NOMO-1 treated with DMSO at 0.1 percent for 48 hours (cell line): ENCODE data around the gene TFB2M.
"Not testable (repeated sequence)": the region's sequence is repeated elsewhere in the genome, so short reads cannot be mapped to it uniquely, and the experiment has no call there.

Source experiments
- DNase-seq: peaks from one replicate; lab custom pipeline; 2025; ENCODE audit not compliant: unreplicated experiment; lab: John Stamatoyannopoulos, UW

Gene TFB2M, protein sequence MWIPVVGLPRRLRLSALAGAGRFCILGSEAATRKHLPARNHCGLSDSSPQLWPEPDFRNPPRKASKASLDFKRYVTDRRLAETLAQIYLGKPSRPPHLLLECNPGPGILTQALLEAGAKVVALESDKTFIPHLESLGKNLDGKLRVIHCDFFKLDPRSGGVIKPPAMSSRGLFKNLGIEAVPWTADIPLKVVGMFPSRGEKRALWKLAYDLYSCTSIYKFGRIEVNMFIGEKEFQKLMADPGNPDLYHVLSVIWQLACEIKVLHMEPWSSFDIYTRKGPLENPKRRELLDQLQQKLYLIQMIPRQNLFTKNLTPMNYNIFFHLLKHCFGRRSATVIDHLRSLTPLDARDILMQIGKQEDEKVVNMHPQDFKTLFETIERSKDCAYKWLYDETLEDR

DNA sequence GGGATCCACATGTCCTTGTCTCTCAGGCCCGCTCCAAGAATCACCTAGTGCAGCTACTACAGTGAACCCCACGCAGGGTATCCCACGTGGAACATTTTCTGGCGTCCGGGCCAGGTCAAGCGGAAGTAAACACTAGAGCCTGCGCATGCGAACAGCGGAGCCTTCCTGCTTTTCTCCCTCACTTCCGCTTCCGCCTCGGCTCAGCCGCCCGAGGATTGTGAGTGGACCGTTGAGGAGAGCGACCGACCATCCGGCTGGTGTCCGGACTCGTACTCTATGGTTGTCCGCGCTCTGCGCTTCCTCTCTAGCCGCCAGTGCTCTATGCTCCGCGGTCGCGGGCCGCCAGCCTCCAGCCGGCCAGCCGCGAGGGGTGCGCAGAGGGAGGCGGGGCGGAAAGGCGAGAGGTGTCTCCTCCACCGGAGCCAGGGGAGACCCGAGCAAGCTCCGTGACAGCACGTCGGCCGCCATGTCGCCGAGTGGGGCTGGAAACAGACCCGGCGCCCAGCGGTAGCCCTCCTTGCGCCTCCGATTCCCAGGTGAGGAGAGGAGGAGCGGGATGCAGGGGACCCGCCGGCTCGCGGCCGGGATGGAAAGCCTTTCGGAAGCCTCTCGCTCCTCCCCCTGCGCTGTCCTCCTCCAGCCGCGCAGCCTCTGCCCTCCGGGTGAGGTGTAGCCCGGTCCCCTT is at the start of gene TFB2M, which contains the start of gene CNST:
Gene TFB2M, minus strand, starts transcription at position 134 of the 685 bp plus-strand sequence. Its CDS starts 123 bp downstream, at position 11.
Gene CNST, plus strand, starts transcription at position 329 of the 685 bp plus-strand sequence. CDS start 25,107 bp downstream, outside the sequence.
- peak; percentile 99 for DNase-seq

DNA sequence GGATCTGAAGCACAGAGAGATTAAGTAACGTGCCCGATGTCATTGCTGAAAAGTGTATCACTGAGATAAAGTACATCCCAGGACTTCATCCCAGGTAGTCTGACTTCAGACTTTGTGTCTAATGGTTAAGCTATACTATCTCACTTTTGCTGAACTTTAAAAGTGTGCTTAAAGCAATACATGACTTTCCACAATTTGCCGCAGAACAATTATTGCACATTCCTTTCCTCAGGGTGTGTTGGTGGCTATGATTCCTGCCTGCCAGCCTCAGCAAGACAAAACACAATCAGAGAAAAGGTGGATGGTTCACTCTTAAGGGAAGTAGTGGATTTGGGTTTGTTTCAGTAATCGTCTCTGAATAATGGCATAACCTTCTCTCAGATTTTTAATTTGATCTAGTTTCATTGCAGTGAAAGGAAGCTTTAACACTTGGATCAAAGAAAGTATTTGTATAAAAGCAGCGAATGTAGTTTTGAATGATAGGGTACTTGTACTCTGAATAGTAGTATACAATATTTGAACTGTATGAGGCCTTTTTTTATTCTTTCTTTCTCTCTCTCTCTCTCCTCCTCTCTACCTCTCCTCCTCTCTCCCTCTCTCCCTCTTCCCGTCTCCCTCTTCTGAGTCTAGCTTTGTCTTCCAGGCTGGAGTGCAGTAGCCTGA is 47.2 kb upstream of the TFB2M start:
- no peak for DNase-seq

DNA sequence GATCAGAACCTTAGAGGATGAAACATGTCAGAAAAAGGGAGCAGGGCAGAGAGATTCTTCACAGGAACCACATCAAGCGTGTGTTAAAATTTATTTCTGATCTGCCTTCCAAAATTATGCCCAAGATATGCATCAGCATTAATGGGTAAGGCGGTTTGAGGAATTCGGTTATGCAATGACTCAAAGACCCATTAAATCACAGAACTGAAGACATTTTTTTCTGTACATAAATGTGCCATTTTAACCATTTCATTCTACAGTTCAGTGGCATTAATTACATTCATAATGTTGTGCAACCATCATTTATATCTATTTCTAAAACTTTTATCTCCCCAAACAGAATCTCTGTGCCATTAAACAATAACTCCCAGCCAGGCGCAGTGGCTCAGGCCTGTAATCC is 43.6 kb upstream of the TFB2M start:
- DNase-seq = no peak

DNA sequence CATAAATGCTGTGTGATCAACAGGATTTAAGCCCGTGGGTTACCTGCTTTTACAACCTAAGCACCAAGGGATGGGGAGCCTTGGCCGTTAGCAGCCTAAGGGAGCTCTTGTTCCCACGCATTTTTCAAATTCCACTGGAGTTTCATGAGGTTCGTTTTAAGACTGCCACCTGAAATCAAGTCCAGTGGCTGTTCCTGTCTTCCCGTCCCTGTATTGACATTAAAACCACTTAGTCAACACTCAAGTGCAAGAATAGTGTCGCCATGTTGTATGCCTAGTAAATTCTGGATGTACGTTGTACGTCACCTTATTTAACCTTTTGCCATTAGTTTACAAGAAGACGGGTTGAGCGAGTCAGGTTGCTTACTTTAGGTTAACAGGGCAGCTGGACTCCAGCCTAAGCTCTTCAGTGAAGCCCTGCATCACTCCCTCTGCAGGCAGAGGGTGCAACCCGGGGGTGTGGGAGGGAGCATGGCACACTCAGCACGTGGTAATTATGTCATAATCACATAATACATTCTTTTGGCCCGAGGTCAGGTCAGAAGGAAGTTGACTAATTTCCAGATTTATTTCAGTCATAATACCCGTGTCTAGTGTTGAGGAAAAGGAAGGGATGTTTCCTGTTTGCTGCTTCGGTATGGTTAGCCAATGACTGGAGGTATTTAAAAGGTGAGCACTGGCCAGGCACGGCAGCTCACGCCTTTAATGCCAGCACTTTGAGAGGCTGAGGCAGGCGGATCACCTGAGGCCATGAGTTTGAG is 42.7 kb upstream of the TFB2M start:
- DNase-seq = peak; percentile 97

DNA sequence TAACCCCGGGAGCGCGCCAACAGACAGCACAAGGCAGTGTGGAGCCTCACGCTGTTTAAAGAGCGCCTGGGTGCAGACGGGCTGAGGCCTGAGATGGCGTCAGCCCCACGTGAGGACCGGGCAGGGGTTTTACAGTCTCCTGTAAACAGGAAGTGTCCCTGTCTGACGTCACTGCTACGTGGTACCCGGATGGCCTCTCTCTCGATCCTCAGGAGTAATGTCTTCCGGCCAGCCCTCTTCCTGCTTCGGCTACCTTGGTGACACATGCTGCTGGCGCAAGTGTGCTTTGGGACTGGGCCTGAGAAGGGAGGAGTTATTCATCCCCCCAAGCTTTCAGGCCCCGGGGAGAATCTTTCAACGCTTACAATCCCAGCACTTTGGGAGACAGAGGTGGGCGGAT is 41.4 kb upstream of the TFB2M start:
- no peak for DNase-seq

DNA sequence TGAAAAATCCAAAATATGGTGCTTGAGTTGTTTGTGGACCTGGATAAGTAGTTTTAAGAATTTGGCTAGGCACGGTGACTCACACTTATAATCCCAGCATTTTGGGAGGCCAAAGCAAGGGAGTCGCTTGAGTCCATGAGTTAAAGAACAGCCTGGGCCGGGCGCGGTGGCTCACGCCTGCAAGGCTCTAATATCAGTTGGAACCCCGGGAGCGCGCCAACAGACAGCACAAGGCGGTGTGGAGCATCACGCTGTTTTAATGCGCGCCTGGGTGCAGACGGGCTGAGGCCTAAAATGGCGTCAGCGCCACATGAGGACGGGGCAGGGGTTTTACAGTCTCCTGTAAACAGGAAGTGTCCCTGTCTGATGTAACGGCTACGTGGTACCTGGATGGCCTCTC is 39.2 kb upstream of the TFB2M start:
- DNase-seq = not testable (repeated sequence)

DNA sequence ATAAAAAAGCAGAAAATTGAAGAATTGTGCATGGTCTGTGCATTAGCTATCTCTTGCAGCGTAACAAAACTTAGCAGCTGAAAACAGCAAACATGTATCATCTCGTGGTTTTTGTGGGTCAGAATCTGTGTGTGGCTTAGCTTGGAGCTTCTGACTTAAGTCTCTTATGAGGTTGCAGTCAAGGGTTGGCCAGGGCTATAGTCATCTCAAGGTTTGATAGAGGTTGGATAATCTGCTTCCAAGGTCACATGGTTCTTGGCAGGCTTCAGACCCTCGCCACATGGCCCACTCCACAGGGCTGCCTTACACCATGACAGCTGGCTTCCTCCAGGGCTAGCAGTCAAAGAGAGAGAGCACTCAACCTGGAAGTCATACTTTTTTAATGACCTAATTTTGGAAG is 36.1 kb upstream of the TFB2M start:
- no peak for DNase-seq

DNA sequence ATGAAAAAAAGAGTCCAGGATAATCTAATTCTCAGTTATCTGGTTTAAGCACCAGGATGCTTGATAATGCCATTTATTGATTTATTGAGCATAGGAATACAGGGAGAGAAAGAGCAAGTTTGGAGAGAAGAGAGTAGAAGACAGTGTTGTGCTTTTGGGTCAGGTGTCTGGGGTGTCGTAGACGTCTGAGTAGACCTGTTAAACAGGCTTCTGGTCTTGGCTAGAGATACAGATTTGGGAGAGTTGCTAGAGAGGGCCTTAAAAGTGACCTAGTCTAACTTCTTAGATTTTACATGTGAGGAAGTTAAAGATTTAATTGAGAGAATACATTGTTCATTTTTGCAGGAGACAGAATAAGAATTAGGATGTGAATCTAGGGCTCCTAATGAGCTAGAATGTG is 34.5 kb upstream of the TFB2M start:
- DNase-seq = no peak

DNA sequence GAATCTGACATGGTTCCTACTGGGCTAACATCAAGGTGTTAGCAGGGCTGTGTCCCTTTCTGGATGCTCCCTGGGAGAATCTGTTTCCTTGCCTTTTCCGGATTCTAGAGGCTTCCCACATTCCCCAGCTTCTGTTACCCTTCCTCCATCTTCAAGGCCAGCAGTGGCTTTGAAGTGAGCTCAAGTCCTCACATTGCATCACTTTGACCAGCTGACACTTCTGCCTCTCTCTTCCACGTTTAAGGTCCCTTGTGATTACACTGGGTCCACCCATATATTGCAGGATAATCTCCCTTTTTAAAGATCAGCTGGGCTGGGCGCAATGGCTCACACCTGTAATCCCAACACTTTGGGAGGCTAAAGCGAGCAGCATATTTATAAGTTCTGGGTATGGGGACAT is 33.3 kb upstream of the TFB2M start:
- no peak for DNase-seq

DNA sequence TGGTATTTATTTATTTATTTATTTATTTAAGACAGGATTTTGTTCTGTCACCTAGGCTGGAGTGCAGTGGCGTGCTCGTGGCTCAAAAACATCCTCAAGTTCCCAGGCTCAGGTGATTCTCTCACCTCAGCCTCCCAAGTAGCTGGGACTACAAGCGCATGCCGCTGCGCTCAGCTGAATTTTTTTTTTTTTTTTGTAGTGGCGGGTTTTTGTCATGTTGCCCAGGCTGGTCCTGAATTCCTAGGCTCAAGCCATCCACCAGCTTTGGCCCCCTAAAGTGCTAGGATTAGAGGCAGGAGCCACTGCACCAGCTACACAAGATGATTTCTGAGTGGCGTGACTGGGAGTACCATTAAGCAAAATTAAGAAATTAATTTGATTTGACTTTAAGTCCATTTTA is 31.9 kb upstream of the TFB2M start:
- DNase-seq = no peak

DNA sequence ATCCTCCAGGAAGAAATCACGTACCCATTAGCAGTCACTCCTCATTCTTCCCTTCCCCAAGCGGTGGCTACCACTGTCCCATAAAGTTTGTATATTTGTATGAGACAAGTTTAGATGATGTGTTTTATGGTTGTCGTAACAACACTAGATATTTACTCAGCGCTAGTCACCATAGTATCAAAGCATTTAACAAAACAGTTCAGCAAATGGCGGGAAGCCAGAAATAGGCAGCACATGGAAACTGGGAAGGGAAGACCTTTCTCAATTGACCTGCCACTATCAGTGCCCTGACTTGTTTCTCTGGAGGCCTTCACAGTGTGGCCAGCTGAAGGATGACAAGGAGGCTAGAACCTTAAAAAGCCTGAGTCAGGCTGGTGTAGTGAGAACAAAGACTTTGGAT is 31.3 kb upstream of the TFB2M start:
- no peak for DNase-seq

DNA sequence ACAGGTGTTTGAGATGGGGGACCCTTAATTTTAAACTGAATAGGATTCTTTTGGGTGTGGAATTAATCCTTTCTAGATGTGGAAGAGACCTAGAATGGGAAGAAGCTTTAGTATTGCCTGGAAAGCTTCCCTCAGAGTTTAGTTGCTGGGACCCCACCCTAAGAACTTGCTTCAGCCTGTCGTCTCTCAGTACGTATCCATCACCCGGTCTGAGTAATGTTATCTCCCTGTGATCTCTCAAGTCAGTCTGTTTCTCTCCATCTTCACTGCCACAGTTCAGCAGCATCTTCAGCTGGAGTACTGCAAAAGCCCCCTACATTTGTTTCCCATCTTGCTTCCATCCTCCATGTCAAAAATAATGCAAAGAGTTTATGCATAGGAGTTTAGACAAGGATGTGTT is 29.1 kb upstream of the TFB2M start:
- DNase-seq = no peak

DNA sequence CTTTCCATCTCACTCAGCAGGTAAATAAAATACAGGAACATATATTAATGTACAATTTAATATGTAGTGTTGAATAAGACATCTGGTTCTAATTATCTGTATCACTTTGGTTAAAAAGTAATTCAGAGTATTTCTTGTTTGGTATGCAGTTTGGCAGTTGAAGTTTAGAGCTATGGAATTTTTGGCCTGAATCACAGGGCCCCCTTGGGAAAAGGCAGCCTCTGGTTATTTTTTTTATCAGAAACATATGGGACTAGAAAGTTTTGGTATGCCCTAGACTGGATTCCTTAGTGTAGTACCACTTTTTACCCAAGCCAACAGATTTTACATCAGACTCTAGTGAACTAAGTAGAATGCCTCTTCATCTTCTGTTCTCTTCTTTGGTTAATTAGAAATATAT is 26.6 kb upstream of the TFB2M start:
- no peak for DNase-seq

DNA sequence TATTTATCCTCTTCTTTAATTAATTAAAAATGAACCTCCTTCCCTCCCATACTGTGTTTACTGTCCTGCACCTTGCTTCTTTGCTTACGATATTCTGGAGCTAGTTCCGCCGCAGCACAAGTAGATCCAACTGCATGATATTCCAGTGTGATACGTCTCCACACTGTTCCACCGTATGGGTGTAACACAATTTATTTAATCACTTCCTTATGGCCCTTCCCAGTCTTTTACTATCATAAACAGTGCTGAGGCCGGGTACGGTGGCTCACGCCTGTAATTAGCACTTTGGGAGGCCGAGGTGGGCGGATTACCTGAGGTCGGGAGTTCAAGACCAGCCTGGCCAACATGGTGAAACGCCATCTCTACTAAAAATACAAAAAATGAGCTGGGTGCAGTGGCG is 25.9 kb upstream of the TFB2M start:
- DNase-seq = no peak

DNA sequence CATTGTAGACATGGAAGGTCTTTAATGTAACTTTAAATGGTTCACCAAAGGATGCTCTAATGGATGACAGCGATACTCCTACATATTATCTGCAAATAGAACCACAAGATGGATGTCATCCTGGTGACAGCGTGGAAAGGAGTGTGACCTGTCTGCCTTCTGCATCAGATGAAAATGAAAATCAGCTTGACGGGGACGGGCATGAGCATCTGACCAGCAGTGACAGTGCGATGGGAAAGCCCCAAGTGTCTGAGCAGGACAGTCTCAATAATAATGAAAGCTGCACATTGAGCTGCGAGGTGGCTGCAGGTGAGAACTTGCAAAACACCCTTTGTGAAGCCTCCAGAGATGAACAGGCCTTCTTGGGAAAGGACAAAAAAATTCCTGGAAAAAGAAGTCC is 25.4 kb upstream of the TFB2M start:
- DNase-seq = no peak

DNA sequence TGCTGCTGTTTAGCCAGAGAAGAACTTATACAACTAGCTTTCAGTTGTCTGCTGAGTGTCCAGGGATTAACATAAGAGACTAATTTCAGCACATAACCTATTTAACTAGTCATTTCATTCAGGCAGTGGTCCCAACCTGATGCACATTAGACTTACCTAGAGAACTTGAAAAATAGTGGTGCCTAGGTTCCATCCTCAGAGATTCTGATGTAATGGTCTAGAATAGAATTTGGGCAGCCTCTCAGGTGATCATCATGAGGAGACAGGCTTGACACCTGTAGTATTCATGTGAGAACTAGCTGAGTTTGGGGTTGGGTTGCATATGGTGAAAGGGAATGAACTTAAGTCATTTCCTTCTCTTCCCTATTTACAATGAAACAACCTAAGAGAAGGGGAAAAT is 25.0 kb upstream of the TFB2M start:
- DNase-seq = no peak

DNA sequence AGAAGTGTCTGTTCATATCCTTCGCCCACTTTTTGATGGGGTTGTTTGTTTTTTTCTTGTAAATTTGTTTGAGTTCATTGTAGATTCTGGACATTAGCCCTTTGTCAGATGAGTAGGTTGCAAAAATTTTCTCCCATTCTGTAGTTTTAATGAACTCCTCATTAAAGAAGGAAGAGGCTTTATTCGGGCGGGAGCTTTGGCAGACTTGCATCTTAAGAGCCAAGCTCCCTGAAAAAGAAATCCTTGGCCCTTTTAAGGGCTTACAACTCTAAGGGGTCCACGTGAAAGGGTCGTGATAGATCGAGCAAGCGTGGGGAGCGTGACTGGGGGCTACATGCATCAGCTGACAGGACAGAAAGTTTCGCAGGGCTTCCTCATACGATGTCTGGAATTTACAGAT is 23.9 kb upstream of the TFB2M start:
- not testable (repeated sequence) for DNase-seq

DNA sequence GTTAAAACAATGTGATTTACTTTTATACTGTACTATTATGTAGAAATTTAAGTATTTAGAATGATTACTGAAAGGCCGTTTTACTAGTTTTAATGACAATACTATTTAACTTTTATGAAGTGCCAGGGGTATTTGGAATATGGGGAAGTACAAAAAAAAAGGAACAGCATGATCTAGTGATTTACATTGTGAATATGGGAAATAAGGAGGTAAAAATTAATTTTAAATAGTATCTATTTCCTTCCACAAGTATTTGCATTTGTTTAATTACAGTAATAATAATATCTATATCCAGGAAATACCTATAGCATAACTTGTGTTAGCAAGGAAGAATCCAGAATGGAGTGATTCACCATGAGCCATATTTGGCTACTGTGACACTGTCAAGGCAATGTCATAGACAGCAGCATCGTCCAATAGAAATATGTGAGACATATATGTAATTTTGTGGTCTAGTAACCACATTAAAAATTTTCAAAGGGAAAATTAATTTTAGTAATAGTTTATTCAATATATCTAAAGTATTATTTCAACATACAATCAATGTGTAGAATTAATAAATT is 22.2 kb upstream of the TFB2M start:
- peak; percentile 57 for DNase-seq

DNA sequence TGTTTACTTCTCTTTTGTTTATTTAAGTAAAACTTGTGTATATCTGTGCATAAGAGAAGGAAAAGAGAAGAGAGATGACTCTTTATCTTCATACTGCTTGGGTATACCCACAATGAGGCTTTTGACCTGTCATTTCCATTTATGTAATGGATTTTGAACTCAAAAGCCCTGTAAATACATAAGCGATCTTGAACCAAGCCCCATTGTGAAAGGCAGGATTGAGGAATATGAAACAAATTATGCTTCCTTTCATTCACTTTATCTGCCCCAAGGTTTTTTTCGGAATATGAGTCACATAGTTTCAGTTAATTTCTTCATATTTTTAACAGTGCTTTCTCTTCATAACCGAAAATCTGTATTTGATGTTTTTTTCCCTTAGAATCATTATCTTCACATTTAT is 21.5 kb upstream of the TFB2M start:
- DNase-seq = peak; percentile 88

DNA sequence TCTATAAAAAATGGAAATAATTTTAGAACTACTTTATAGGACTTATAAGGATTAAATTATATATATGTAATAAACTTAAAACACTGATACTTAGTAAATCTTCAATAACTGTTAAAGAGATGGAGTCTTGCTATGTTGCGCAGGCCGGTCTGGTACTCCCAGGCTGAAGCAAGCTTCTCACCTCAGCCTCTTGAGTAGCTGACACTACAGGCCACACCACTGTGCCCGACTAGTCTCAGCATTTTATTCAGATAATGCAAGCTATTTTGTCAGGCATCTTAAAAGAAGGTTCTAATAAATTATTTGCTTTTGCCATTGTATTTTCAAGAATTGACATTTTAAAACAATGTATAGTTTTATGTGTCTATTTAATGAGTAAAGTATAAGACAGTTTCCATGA is 21.0 kb upstream of the TFB2M start:
- no peak for DNase-seq
